Measurements from ENCODE around the gene NMD3.

DNA sequence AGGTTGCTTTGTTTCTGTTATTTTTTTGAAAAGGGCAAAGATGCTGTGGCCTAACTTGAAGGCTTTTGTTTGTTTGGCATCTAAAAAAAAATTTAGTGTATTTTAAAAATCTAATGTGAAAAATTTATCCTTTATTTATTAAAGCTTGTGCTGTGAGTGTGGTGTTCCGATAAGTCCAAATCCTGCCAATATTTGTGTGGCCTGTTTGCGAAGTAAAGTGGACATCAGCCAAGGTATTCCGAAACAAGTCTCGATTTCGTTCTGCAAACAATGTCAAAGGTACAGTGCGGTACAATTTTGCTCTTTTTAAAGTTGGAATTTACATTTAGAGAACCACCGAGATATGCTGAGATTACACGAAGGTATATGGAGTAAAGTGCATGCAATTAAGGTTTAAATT is 3.7 kb downstream of the NMD3 start:
- TF ChIP-seq, protein P1, sequence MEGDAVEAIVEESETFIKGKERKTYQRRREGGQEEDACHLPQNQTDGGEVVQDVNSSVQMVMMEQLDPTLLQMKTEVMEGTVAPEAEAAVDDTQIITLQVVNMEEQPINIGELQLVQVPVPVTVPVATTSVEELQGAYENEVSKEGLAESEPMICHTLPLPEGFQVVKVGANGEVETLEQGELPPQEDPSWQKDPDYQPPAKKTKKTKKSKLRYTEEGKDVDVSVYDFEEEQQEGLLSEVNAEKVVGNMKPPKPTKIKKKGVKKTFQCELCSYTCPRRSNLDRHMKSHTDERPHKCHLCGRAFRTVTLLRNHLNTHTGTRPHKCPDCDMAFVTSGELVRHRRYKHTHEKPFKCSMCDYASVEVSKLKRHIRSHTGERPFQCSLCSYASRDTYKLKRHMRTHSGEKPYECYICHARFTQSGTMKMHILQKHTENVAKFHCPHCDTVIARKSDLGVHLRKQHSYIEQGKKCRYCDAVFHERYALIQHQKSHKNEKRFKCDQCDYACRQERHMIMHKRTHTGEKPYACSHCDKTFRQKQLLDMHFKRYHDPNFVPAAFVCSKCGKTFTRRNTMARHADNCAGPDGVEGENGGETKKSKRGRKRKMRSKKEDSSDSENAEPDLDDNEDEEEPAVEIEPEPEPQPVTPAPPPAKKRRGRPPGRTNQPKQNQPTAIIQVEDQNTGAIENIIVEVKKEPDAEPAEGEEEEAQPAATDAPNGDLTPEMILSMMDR (IDR thresholded peaks at IDR 0.05) = no peak
- no peak for TF ChIP-seq POLR2A (IDR thresholded peaks at IDR 0.05)

Measured in lower leg skin (tissue), 3 donors.